Posterior cingulate gyrus (tissue), 11 donors: Measurements from ENCODE around the gene ARHGAP8.
"Not testable (repeated sequence)": the region's sequence is repeated elsewhere in the genome, so short reads cannot be mapped to it uniquely, and the experiment has no call there.

Source experiments
- DNase-seq, 10 donors: peaks; one replicate each; pipeline versions ENCODE4 v3.0.0 to v3.0.0-alpha.2; 2020 to 2021; ENCODE audit warnings: mixed read lengths in 3 of 10
- intact Hi-C: fragments of 100-400 bp; cut with DNase I; formaldehyde crosslinking; loops from one replicate; pipeline ENCODE4 v1.15.1; 2023

Gene ARHGAP8

GRCh38 chr22:44737406-44738346 lies 14.7 kb upstream of the ARHGAP8 start:
- DNase-seq = peak in 1 of 10 donors; percentile 74
- intact Hi-C loops = no loop called here

- intact Hi-C loops = no loop called here
- peak in 1 of 10 donors; percentile 67 for DNase-seq
Measured at GRCh38 chr22:44738347-44738715, 14.0 kb upstream of the ARHGAP8 start.

GRCh38 chr22:44739024-44739423 lies 13.4 kb upstream of the ARHGAP8 start:
- peak in 1 of 10 donors; percentile 39 for DNase-seq
- intact Hi-C loops = no loop called here

- DNase-seq = peak in 1 of 10 donors; percentile 42
- intact Hi-C loops = not testable (repeated sequence)
Measured at GRCh38 chr22:44739666-44740065, 12.7 kb upstream of the ARHGAP8 start.

- intact Hi-C loops = no loop called here
- DNase-seq = peak in 1 of 10 donors; percentile 58
Measured at GRCh38 chr22:44740307-44740706, 12.1 kb upstream of the ARHGAP8 start.

GRCh38 chr22:44741929-44742328 lies 10.4 kb upstream of the ARHGAP8 start:
- no peak for DNase-seq
- intact Hi-C loops = no loop called here

GRCh38 chr22:44743247-44743646 lies 9.1 kb upstream of the ARHGAP8 start:
- intact Hi-C loops = no loop called here
- peak in 1 of 10 donors; percentile 55 for DNase-seq

- intact Hi-C loops = no loop called here
- DNase-seq = no peak
Measured at GRCh38 chr22:44743804-44744211, 8.6 kb upstream of the ARHGAP8 start.

- DNase-seq = no peak
- intact Hi-C loops = no loop called here
Measured at GRCh38 chr22:44745853-44746789, 6.3 kb upstream of the ARHGAP8 start.

- intact Hi-C loops, DNase-seq: not testable (repeated sequence)
Measured at GRCh38 chr22:44747784-44748127, 4.6 kb upstream of the ARHGAP8 start.

- intact Hi-C loops = no loop called here
- DNase-seq = peak in 2 of 10 donors; percentile 20 to 29
Measured at GRCh38 chr22:44748524-44748923, 3.9 kb upstream of the ARHGAP8 start.

- DNase-seq = no peak
- intact Hi-C loops = no loop called here
Measured at GRCh38 chr22:44750481-44750880, 1.9 kb upstream of the ARHGAP8 start.

GRCh38 chr22:44753189-44754042 lies 1.0 kb downstream of the ARHGAP8 start:
- DNase-seq = peak in 2 of 10 donors; percentile 55 to 61
- intact Hi-C loops = no loop called here

GRCh38 chr22:44754998-44755397 lies 2.6 kb downstream of the ARHGAP8 start:
- DNase-seq = peak in 1 of 10 donors; percentile 18
- intact Hi-C loops = no loop called here

- intact Hi-C loops = no loop called here
Measured at GRCh38 chr22:44755417-44755816, 3.0 kb downstream of the ARHGAP8 start.

GRCh38 chr22:44755956-44756361 lies 3.6 kb downstream of the ARHGAP8 start:
- DNase-seq = peak in 2 of 10 donors; percentile 9 to 19

More at GRCh38 chr22:44755417-44755816, 3.0 kb downstream of the ARHGAP8 start:
- DNase-seq = peak in 1 of 10 donors; percentile 31

GRCh38 chr22:44758344-44758973 lies 6.1 kb downstream of the ARHGAP8 start:
- intact Hi-C loops = no loop called here

More at GRCh38 chr22:44755956-44756361, 3.6 kb downstream of the ARHGAP8 start:
- intact Hi-C loops = no loop called here

GRCh38 chr22:44759001-44759400 lies 6.6 kb downstream of the ARHGAP8 start:
- peak in 2 of 10 donors; percentile 46 to 53 for DNase-seq
- intact Hi-C loops = no loop called here

More at GRCh38 chr22:44758344-44758973, 6.1 kb downstream of the ARHGAP8 start:
- peak in 2 of 10 donors; percentile 37 to 40 for DNase-seq
